ENCODE measurements around the gene KIRREL3. TPM values are rescaled to one million over a fixed set of nuclear protein-coding genes. Genes with fewer than 3 reads are reported as not detected.

Gene KIRREL3
- polyA plus RNA-seq, 1 donor: 2.1 TPM

DNA sequence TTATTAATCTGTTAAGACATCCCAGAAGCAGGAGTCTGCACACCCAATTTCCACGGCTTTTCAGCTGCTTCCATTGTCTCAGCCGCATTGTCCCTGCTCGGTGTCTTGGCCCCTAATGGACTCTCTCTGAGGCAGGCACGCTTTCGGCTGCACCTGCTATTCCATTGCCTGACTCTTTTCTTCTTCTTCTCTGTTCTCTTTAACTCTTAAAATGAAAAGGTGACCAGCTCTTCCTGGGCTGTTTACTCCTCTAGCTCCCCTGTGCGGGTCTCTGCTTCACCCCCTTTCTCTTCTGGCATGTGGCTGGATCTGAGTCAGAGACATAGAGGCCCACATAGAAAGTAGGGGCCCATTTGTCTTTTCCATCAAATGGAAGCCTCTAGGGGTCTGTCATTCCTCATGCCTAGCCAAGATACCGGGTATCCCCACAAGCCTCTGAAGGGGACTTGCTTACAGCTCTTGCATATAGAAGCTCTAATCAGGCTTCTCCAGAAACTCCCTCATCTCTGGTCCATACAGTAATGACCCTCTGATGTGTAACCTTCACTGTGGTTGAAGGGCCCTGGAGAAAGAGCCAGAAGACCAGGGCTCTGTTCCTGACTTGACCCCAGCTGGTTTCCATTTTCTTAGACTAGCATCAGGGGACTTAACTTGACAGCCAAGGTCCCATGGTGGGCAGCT is 401.2 kb downstream of the KIRREL3 start:
- DNase-seq: no peak

DNA sequence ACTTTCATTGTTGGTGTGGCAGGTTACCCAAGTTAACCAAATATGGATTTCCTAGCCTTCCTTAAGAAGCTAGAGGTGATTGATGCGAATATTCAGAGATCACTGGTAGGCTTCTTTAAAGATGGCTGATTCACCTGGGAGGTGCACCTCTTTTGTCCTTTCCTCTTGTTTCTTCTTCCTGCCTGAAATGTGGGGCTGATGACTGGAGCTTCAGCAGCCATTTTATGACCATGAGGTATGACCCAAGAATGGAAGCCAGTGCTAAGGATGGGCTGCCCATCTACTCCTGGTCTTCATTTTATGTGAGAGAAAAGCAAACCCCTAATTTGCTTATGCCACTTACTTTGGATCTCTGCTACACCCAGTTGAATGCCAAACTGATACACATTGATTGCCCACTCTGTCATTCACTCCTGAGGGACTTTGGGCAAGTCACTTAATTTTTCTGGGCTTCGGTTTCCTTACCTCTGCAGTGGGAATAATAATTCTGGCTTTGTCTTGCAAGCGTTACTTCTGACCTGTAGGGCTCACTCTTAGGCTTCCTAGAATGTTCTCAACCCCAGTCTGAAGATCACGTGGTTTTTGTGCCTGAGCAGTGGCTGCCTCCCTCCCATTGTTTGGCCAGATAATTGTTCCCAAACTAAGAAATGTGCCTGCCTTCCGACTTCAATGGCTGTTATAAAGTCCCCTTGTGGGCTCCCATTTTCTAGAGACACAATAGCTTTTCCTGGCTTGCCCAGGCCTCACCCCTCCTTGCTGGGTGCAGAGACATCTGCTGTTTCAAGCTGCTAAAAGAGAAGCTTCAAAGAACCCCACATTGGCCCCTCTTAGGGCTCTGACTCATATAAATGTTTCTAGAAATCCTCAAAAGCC is 402.0 kb downstream of the KIRREL3 start:
- no peak for DNase-seq

- no peak for DNase-seq
Measured at GRCh38 chr11:126597041-126597440, 403.5 kb downstream of the KIRREL3 start.

GRCh38 chr11:126596474-126596873 is 404.1 kb downstream of the KIRREL3 start:
- DNase-seq: no peak

GRCh38 chr11:126595560-126595959 is 405.0 kb downstream of the KIRREL3 start:
- no peak for DNase-seq

DNA sequence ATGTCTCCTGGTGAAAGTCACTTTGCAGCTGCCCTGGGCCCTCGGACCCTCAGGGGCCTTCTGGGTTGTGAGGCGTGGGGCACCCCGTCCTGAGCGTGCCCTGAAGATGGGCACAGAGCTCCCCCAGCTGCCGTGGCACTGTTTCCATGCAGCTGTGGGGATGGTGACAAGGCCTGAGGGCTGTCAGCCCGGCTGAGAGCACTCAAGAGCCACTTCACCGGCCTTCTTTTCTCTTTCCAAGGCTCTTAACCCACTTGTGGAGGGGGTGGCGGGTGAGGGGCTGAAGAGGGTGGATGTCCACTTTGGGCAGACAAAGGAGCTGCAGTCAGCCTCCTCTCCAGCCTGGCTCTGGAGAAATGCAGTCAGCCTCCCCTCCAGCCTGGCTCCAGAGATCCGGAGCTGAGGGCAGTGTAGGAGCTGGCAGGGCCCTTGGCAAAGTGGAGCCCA is 405.6 kb downstream of the KIRREL3 start:
- no peak for DNase-seq

DNA sequence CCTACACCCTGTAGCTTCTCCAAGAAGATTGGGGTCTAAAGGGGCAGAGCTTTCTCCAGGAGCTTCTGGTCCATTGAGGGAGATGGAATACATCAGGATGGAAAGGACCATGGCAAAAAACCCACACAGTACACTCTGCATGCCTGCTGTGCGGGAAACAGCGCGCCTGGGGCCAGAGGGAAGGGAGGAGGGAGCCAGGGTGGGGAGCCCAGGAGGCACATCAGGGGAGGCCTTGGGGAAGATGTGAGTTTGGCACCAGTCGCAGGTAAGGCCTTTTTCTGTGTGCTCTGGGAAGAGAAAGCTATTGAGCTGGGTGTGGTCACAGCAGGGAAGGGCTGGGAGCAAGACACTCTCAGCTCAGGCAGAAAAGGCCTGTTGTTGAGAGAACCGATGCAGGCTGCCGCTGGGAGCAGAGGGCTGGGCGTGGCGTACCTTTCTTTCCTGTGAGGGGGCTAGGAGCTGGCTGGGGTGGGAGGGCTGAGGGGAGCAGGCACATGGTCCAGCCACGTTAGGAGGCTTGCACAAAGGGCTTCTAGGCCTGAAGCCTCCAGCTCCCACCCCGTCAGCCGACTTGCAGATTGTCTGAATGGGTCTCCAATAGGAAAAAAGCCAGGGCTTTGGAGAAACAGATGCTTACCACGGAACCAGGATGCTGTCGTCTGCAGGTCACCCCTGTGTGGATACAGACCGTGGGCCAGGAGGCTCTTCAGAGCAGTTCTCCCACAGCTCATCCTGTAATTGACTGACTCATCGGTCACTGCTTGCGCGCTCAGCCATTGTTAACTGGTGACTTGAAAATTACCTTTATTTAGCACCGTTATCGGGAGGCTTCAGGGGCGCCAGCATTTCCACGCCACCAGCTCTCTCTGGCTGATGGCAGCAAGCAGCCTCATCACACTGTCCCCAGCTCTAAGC is 407.8 kb downstream of the KIRREL3 start:
- no peak for DNase-seq

DNA sequence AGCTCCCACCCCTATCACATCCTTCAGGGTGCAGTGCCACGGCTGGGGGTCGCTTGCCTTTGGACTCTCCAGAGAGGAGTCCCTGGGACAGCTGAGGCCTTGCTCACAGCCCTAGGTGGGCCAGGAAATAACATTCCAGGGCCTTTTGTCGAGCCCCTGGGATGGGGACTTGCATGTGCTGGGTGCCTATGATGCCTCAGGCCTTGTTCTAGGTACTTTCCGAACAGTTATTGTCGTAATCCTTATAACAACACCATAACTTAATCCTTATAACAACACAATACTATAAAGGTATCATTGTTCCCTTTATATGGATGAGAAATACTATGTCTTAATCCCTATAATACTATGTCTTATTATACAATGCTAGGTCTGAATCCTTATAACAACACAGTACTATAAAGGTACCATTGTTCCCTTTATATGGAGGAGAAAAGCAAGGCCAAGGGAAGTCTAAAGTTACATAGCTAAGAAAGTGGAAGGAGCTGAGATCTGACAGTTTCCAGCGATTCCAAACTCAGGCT is 408.5 kb downstream of the KIRREL3 start:
- no peak for DNase-seq

- no peak for DNase-seq
Measured at GRCh38 chr11:126589492-126589803, 411.1 kb downstream of the KIRREL3 start.

DNA sequence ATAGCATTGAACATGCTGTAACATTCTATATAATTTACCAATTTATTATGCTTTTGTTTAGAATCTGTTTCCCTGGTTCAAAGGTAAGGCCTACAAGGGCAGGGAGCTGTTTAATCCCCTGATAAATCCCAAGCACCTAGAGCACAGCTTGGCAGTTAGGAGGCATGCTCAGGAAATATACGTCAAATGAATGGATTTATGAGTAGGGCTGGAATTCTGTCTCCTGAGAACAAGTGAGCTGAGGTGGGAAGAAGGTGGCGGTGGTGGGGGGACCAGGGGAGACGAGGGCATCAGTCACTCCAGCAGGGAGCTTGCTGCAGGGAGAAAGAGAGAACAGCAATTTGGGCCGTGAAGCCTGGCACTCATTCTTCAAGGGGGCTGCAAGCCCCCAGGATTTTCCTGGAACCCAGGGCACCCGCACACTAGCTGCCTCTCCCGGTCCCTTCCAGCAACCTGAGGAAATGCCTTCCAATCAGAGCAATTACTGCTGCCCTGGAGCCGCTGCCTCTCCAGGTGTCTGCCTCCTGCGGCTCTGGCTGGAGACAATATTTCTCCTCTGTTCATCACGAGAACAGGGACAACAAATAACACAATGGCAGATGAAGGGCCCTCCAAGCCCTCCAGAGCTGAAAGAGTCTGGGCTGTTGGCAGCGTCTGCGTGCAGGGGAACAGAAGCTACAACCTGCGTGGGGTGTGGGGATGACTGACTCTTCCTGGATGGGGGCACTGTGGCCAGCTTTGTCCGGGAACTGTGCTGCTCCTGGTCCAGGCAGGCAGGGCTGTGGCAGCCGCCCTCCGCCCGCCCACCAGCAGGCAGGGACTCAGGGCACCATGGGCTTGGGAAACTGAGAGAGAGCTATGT is 411.7 kb downstream of the KIRREL3 start:
- no peak for DNase-seq

DNA sequence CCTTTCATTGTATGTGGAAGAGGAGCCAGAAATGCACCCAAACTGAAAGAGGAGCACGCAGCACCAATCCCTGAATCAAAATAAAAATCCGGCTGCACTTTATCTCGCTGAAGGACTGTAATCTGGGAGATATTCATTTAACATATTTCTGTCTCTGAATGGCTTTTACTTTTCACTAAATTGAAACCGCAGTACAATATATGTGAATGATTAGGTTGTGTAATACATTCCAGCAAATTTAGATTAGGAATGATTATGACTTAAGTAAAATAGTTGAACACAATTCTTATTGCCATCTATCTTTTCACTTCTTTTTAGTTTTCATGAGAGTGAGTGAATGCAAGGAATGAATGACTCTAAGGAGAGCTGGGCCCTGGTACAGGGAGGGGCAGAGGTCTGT is 413.0 kb downstream of the KIRREL3 start:
- no peak for DNase-seq

- peak; percentile 86 for DNase-seq
Measured at GRCh38 chr11:126585774-126586491, 414.6 kb downstream of the KIRREL3 start.

DNA sequence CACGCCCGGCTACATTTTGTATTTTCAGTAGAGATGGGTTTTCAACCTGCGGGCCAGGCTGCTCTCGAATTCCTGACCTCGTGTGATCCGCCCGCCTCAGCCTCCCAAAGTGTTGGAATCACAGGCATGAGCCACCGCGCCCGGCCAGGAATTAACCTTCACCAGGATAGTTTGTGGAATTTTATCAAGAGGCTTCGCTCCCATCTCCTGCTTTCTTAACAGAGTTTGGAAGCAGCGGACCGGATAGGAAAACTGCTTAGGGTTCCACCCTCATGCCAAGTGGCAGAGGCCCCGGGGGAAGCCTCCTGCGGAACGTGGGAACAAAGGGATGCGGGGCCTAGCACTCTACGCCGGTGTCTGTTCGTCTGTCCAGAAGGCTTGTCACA is 415.2 kb downstream of the KIRREL3 start:
- DNase-seq: no peak

DNA sequence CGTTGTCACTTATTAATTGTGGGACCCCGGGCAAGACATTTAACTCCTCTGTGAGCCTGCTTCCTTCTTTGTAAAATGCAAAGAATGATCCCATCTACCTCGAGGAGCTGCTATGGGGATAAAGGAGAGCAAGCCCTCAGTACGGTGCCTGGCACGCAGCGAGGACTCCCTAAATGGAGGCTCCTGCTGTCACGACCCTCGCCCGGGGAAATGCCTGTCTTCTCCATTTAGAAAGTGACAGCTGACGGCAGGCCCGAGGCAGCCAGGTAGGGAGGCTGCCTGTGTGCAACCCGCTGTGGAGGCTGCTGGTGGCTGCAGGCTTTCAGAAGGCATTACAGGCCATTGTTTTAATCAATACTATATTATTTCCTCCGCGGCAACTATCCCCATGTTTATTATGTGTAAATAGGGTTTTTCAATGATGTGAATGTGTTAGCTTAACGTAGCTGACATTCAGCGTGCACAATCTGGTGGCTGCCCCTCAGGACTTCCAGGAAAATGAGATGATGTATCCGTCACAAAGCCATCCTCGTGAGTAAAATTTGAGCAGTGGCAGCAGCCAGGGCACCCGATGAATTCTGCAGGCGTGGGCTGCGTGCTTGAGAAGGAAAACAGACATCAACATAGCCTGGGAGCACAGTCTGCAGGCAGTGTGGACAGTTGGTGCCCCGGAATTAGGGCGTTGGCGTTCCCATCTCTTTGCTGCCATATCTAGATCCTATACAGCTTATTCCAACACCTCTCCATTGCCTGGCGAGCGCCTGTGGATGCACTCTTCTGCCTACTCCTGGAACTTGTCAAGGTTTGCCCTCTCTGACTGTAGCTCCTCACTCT is 416.8 kb downstream of the KIRREL3 start:
- no peak for DNase-seq

DNA sequence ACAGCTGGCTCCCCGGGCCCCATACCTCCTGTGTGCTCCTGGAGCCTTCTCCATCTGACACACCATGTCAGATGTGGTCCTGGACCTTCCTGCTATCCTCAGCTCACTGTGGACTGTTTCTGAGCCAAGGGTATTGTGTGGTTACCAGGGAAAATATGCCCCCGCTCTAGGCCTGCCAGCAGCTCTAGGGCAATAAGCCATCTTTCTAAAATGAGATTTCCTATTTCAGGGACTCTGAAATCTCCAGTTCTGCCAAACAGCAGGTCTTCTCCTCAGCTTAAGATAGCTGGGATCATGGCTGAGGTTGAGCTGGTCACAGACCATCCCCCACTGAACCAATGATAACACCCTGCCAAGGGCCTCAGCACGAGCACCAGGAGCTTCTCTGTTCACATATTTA is 417.5 kb downstream of the KIRREL3 start:
- DNase-seq: no peak

DNA sequence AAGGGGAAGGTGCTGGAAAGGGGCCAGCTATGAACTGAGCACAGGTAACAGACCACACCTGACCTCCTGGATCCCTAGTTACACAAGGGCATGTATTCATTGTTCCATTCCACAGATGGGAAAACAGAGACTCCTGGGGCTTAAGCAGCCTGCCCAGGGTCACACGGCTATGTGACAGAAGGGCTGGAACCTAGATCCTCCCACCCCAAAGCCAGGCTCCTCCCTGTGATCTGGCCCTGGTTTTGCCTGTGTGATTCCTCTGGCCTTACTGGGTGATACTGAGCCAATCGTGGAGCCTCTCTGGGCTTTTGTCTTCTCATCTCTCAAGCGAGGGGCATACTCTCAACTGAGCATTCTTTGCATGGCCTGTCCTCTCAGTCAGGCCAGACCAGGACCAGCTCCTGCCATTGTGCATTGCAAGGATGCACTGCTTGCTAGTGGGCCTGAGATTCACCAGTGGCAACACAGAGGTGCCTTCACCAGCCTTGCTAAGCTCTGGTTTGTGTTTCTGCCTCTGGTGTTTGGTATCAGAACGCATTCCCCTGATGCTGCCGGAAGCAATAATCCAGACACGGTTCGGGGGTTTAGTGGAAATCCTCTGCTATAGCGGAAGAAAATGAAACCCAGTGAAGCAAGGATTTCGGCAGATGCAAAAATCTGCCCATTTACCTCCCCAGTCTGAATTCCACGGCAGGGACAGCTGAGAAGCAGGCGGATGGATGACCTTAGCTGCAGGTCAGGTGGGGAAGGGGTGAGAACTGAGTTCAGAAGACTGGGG is 418.5 kb downstream of the KIRREL3 start:
- peak; percentile 47 for DNase-seq

GRCh38 chr11:126578426-126578825 is 422.1 kb downstream of the KIRREL3 start:
- DNase-seq: no peak

GRCh38 chr11:126578021-126578420 is 422.5 kb downstream of the KIRREL3 start:
- DNase-seq: no peak

- DNase-seq: no peak
Measured at GRCh38 chr11:126575849-126576248, 424.7 kb downstream of the KIRREL3 start.

Measured in left kidney (tissue), 2 donors.